Measurements from ENCODE around the gene CCDC6.

DNA sequence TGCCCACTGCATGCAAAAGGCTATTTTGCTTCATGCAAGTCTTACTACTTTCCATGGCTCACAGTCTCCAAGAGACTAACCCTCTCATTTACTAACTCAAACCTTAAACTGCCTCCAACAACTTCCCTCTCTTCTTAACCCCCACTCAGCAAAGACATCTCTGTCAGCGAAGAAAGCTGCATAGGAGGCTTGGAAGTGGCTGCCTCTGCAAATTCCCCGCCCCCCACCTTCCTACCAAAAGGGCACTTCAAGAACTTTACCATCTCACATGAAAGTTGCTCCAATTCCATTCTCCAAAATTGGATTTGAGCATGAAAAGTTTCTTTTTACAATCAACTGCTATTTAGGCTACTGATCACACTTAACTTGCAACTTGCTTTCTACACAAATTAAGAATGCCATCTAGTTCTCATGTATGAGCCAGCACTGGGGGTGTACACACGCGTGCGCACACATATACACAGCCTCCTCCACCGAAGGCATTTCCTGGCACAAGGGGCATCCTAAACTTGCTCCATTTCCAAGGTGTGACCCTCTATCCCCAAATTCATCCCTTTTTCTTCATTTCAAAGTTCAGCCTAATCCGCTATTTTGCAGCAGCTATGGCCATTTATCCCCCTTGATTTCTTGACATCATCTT is 1.8 kb downstream of the CCDC6 start:
- TF ChIP-seq, protein P1, sequence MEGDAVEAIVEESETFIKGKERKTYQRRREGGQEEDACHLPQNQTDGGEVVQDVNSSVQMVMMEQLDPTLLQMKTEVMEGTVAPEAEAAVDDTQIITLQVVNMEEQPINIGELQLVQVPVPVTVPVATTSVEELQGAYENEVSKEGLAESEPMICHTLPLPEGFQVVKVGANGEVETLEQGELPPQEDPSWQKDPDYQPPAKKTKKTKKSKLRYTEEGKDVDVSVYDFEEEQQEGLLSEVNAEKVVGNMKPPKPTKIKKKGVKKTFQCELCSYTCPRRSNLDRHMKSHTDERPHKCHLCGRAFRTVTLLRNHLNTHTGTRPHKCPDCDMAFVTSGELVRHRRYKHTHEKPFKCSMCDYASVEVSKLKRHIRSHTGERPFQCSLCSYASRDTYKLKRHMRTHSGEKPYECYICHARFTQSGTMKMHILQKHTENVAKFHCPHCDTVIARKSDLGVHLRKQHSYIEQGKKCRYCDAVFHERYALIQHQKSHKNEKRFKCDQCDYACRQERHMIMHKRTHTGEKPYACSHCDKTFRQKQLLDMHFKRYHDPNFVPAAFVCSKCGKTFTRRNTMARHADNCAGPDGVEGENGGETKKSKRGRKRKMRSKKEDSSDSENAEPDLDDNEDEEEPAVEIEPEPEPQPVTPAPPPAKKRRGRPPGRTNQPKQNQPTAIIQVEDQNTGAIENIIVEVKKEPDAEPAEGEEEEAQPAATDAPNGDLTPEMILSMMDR (IDR thresholded peaks at IDR 0.05; ENCODE audit: poor library complexity, severe bottlenecking) = no peak
- no peak for TF ChIP-seq EZH2 (IDR thresholded peaks at IDR 0.05; ENCODE audit: borderline replicate concordance, insufficient read depth, low read length, poor library complexity, severe bottlenecking)
- no peak for TF ChIP-seq TAF1 (IDR thresholded peaks at IDR 0.05; ENCODE audit: low read depth)
- no peak for TF ChIP-seq MXI1 (conservative IDR thresholded peaks at IDR 0.05; ENCODE audit: poor library complexity, severe bottlenecking)
- TF ChIP-seq RAD21 (conservative IDR thresholded peaks at IDR 0.05) = no peak
- TF ChIP-seq SMC3 (conservative IDR thresholded peaks at IDR 0.05; ENCODE audit: poor library complexity) = no peak

Measured in neural cell (in vitro differentiated cells).